Measurements from ENCODE around the gene B4GALT3. TPM values are rescaled to one million over a fixed set of nuclear protein-coding genes. Genes with fewer than 3 reads are reported as not detected.

The B4GALT3 gene
- total RNA-seq, 2 experiments from 2014 or later, result 36.2 to 41.7 TPM

- H4K20me1 ChIP-seq (ENCODE audit: insufficient read depth, low read length), result no peaks in the 10 kb centered on the region
- no peak for TF ChIP-seq EZH2phosphoT487 (IDR thresholded peaks at IDR 0.05; ENCODE audit: borderline replicate concordance, low read depth, low read length)
- TF ChIP-seq, protein P1, sequence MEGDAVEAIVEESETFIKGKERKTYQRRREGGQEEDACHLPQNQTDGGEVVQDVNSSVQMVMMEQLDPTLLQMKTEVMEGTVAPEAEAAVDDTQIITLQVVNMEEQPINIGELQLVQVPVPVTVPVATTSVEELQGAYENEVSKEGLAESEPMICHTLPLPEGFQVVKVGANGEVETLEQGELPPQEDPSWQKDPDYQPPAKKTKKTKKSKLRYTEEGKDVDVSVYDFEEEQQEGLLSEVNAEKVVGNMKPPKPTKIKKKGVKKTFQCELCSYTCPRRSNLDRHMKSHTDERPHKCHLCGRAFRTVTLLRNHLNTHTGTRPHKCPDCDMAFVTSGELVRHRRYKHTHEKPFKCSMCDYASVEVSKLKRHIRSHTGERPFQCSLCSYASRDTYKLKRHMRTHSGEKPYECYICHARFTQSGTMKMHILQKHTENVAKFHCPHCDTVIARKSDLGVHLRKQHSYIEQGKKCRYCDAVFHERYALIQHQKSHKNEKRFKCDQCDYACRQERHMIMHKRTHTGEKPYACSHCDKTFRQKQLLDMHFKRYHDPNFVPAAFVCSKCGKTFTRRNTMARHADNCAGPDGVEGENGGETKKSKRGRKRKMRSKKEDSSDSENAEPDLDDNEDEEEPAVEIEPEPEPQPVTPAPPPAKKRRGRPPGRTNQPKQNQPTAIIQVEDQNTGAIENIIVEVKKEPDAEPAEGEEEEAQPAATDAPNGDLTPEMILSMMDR (conservative IDR thresholded peaks at IDR 0.05; ENCODE audit: low read length), result no peak
- intact Hi-C loops (cut with micrococcal nuclease; ENCODE audit: unreplicated experiment), result loop anchor here (1.0 to 5.0 kb wide), 3 partner anchors 33 to 190 kb away; no protein-coding TSS in a partner anchor
- BruUV-seq (replicated peaks), result no TSS peak
- H3K9me2 ChIP-seq (ENCODE audit: insufficient read depth, low read length), result no peaks in the 10 kb centered on the region
- peak overlapping the region; percentile 70; the same call in 1 of the 2 replicates for H2AFZ ChIP-seq (ENCODE audit: low read length)
- H3K4me1 ChIP-seq (ENCODE audit: insufficient read depth, low read length, poor library complexity, severe bottlenecking), result peaks cover 36% of the 10 kb centered on the region
- no peaks in the 10 kb centered on the region for H3K36me3 ChIP-seq (ENCODE audit: insufficient read depth, low read length)
- no peak overlapping the region for H3K4me2 ChIP-seq (ENCODE audit: low read length)
- no peak for DNase-seq (ENCODE audit: low spot score)
- no peaks in the 10 kb centered on the region for H3K9me3 ChIP-seq (ENCODE audit: low read length)
- ChIA-PET POLR2A (interaction anchor here (0.5 to 2.2 kb wide), 9 partner anchors 9 to 193 kb away, joined by 3 to 5 read pairs (median 4); partner anchors contain the start of genes B4GALT3 and TOMM40L), CTCF (ENCODE audit: unreplicated experiment) (interaction anchor here (1.0 to 1.9 kb wide), 5 partner anchors 10 to 190 kb away, joined by 3 to 10 read pairs (median 5); partner anchors contain the start of genes NDUFS2 and TOMM40L)
- no peak overlapping the region for H3K4me3 ChIP-seq (ENCODE audit: low read depth, low read length, poor library complexity, severe bottlenecking)
- no peaks in the 10 kb centered on the region for H3K79me2 ChIP-seq (ENCODE audit: insufficient read depth, low read depth, low read length)
- no peak overlapping the region for H3K27ac ChIP-seq (ENCODE audit: low read depth, low read length, poor library complexity, severe bottlenecking)
Measured at GRCh38 chr1:161191971-161192370, 14.7 kb upstream of the B4GALT3 start.

- no peaks in the 10 kb centered on the region for H3K9me3 ChIP-seq (ENCODE audit: low read length)
- no peaks in the 10 kb centered on the region for H3K36me3 ChIP-seq (ENCODE audit: insufficient read depth, low read length)
- no peak overlapping the region for H3K4me3 ChIP-seq (ENCODE audit: low read depth, low read length, poor library complexity, severe bottlenecking)
- H3K9me2 ChIP-seq (ENCODE audit: insufficient read depth, low read length), result no peaks in the 10 kb centered on the region
- H3K79me2 ChIP-seq (ENCODE audit: insufficient read depth, low read depth, low read length), result no peaks in the 10 kb centered on the region
- TF ChIP-seq EZH2phosphoT487 (IDR thresholded peaks at IDR 0.05; ENCODE audit: borderline replicate concordance, low read depth, low read length), result no peak
- TF ChIP-seq, protein P1 (conservative IDR thresholded peaks at IDR 0.05; ENCODE audit: low read length), result no peak
- POLR2A ChIA-PET, result interaction anchor here (1.0 to 2.2 kb wide), 5 partner anchors 8 to 35 kb away, joined by 3 to 5 read pairs (median 5); partner anchors contain the start of genes B4GALT3 and TOMM40L
- no peak overlapping the region for H3K4me2 ChIP-seq (ENCODE audit: low read length)
- BruUV-seq (replicated peaks), result no TSS peak
- H4K20me1 ChIP-seq (ENCODE audit: insufficient read depth, low read length), result no peaks in the 10 kb centered on the region
- H3K27ac ChIP-seq (ENCODE audit: low read depth, low read length, poor library complexity, severe bottlenecking), result no peak overlapping the region
- peaks cover 45% of the 10 kb centered on the region for H3K4me1 ChIP-seq (ENCODE audit: insufficient read depth, low read length, poor library complexity, severe bottlenecking)
- DNase-seq (ENCODE audit: low spot score), result no peak
- CTCF ChIA-PET (ENCODE audit: unreplicated experiment), result interaction anchor here (1.2 to 1.9 kb wide), 3 partner anchors 9 to 35 kb away, joined by 5 to 10 read pairs (median 7); partner anchors contain the start of genes NDUFS2 and TOMM40L
- intact Hi-C loops (cut with micrococcal nuclease; ENCODE audit: unreplicated experiment), result loop anchor here (5.0 kb wide), 1 partner anchor 191 kb away; no protein-coding TSS in a partner anchor
- H2AFZ ChIP-seq (ENCODE audit: low read length), result no peak overlapping the region
Measured at GRCh38 chr1:161190962-161191521, 13.7 kb upstream of the B4GALT3 start.

DNA sequence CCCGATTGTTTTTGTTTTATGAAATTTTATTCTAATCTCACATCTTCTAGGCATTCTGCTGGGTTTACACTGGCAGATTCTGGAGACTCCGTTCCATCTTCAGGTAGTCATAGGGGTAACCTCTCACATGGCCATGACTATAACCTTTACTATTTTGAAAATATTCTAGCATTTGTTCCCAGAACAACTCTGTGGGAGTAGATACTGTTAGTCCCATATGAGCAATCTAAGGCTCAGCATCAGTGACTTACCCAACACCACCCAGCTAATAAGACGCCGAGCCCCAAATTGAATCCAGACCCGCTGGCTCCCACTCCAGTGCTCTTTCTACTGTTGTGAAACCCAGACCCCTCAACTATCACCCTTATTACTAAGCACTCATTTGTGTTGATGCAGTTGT is 11.7 kb upstream of the B4GALT3 start:
- Histone ChIP-seq H2AFZ (ENCODE audit: low read length) (no peak overlapping the region), H3K36me3 (ENCODE audit: insufficient read depth, low read length) (no peaks in the 10 kb centered on the region), H3K9me3 (ENCODE audit: low read length) (no peaks in the 10 kb centered on the region), H3K4me2 (ENCODE audit: low read length) (no peak overlapping the region), H3K27ac (ENCODE audit: low read depth, low read length, poor library complexity, severe bottlenecking) (no peak overlapping the region), H4K20me1 (ENCODE audit: insufficient read depth, low read length) (no peaks in the 10 kb centered on the region), H3K4me1 (ENCODE audit: insufficient read depth, low read length, poor library complexity, severe bottlenecking) (peaks cover 48% of the 10 kb centered on the region), H3K79me2 (ENCODE audit: insufficient read depth, low read depth, low read length) (no peaks in the 10 kb centered on the region), H3K4me3 (ENCODE audit: low read depth, low read length, poor library complexity, severe bottlenecking) (no peak overlapping the region), H3K9me2 (ENCODE audit: insufficient read depth, low read length) (no peaks in the 10 kb centered on the region)
- no TSS peak for BruUV-seq (replicated peaks)
- intact Hi-C loops (cut with micrococcal nuclease; ENCODE audit: unreplicated experiment), result no loop called here
- ChIA-PET CTCF (ENCODE audit: unreplicated experiment) (no interaction called here), POLR2A (no interaction called here)
- DNase-seq (ENCODE audit: low spot score), result no peak
- no peak for TF ChIP-seq EZH2phosphoT487 (IDR thresholded peaks at IDR 0.05; ENCODE audit: borderline replicate concordance, low read depth, low read length)
- TF ChIP-seq, protein P1 (conservative IDR thresholded peaks at IDR 0.05; ENCODE audit: low read length), result no peak

All from OCI-LY7 (cell line).